Activated T-helper 1 cell treated with anti-CD3 and anti-CD28 coated beads, Interleukin-12 subunit alpha, Interleukin-12 subunit beta, Interleukin-2, Interleukin-4 antibody, amounts not matched to agents 30 ng/mL and 10 ng/mL and 1 ng/mL, durations not matched to agents 14 hours and 24 hours and 36 hours (primary cell): ENCODE measurements around the gene MTMR11. TPM values are rescaled to one million over a fixed set of nuclear protein-coding genes. Genes with fewer than 3 reads are reported as not detected.
"Not testable (repeated sequence)": the region's sequence is repeated elsewhere in the genome, so short reads cannot be mapped to it uniquely, and the experiment has no call there.

Experiments used
- DNase-seq: peaks from one replicate; pipeline ENCODE4 v3.0.0; 2021; ENCODE audit warnings: low spot score
- H3K27ac Mint-ChIP-seq: one replicate; pipeline ENCODE4 v1.8.0; 2021; ENCODE audit warnings: mild to moderate bottlenecking, mixed read lengths
- H3K27me3 Mint-ChIP-seq: one replicate; pipeline ENCODE4 v1.8.0; 2022; ENCODE audit warnings: mild to moderate bottlenecking, moderate library complexity, mixed read lengths; ENCODE audit not compliant: insufficient read depth
- H3K36me3 Mint-ChIP-seq: one replicate; pipeline ENCODE4 v1.8.0; 2021; ENCODE audit warnings: low read depth, mixed read lengths
- H3K4me1 Mint-ChIP-seq: one replicate; pipeline ENCODE4 v1.8.0; 2021; ENCODE audit warnings: low read depth, mixed read lengths
- H3K4me3 Mint-ChIP-seq: one replicate; pipeline ENCODE4 v1.8.0; 2021; ENCODE audit warnings: mild to moderate bottlenecking, moderate library complexity, mixed read lengths
- H3K9me3 Mint-ChIP-seq: one replicate; pipeline ENCODE4 v1.8.0; 2021; ENCODE audit warnings: mixed read lengths
- intact Hi-C: fragments of 100-400 bp; cut with micrococcal nuclease; formaldehyde crosslinking; loops from one replicate; pipeline ENCODE4 v1.15.1; 2024
- total RNA-seq: library from RNA; stranded (reverse); gene quantifications from 2 replicates; pipeline ENCODE4 v1.2.3, GENCODE V29; 2022

Gene MTMR11
- total RNA-seq, 1 donor from 2014 or later: 5.6 TPM

- Mint-ChIP-seq H3K4me1 (peaks cover 48% of the 10 kb centered on the region), H3K9me3 (no peaks in the 10 kb centered on the region)
- DNase-seq: no peak
Observed at GRCh38 chr1:149916193-149916897, 20.3 kb downstream of the MTMR11 start.

GRCh38 chr1:149915429-149916192, 21.1 kb downstream of the MTMR11 start:
- no peak for DNase-seq
- Mint-ChIP-seq H3K9me3 (no peaks in the 10 kb centered on the region), H3K36me3 (peaks cover 16% of the 10 kb centered on the region), H3K27me3 (no peaks in the 10 kb centered on the region), H3K4me1 (peaks cover 48% of the 10 kb centered on the region), H3K4me3 (peak overlapping the region; percentile 96), H3K27ac (peak overlapping the region; percentile 29)
- intact Hi-C loops: loop anchor here (2.0 kb wide), 1 partner anchor 17 kb away; the partner anchor contains the start of gene BOLA1

More at GRCh38 chr1:149916193-149916897, 20.3 kb downstream of the MTMR11 start:
- H3K4me3 Mint-ChIP-seq: peak overlapping the region; percentile 96
- no peaks in the 10 kb centered on the region for H3K27me3 Mint-ChIP-seq
- intact Hi-C loops: loop anchor here (2.0 kb wide), 1 partner anchor 18 kb away; the partner anchor contains the start of gene BOLA1
- peak overlapping the region; percentile 29 for H3K27ac Mint-ChIP-seq
- H3K36me3 Mint-ChIP-seq: peaks cover 10% of the 10 kb centered on the region

- H3K4me3 Mint-ChIP-seq: no peak overlapping the region
- intact Hi-C loops: no loop called here
- peaks cover 48% of the 10 kb centered on the region for H3K4me1 Mint-ChIP-seq
- peaks cover 20% of the 10 kb centered on the region for H3K36me3 Mint-ChIP-seq
- no peak for DNase-seq
- H3K27me3 Mint-ChIP-seq: no peaks in the 10 kb centered on the region
- H3K27ac Mint-ChIP-seq: peak overlapping the region; percentile 47
- H3K9me3 Mint-ChIP-seq: no peaks in the 10 kb centered on the region
Observed at GRCh38 chr1:149914545-149914944, 22.1 kb downstream of the MTMR11 start.

GRCh38 chr1:149906570-149907075, 30.1 kb downstream of the MTMR11 start:
- Mint-ChIP-seq H3K27me3 (no peaks in the 10 kb centered on the region), H3K4me3 (no peak overlapping the region), H3K4me1 (no peaks in the 10 kb centered on the region), H3K36me3 (peaks cover 47% of the 10 kb centered on the region), H3K9me3 (no peaks in the 10 kb centered on the region), H3K27ac (no peak overlapping the region)
- DNase-seq: no peak
- intact Hi-C loops: no loop called here

- no peaks in the 10 kb centered on the region for H3K27me3 Mint-ChIP-seq
- DNase-seq: no peak
- intact Hi-C loops: no loop called here
- peaks cover 18% of the 10 kb centered on the region for H3K4me1 Mint-ChIP-seq
- H3K9me3 Mint-ChIP-seq: no peaks in the 10 kb centered on the region
- no peak overlapping the region for H3K4me3 Mint-ChIP-seq
- H3K36me3 Mint-ChIP-seq: peaks cover 38% of the 10 kb centered on the region
- H3K27ac Mint-ChIP-seq: no peak overlapping the region
Observed at GRCh38 chr1:149903836-149904491, 32.7 kb downstream of the MTMR11 start.

GRCh38 chr1:149899460-149900284, 37.0 kb downstream of the MTMR11 start, which contains the start of gene BOLA1:
Gene BOLA1 (plus strand): TSS chr1:149899568. CDS start chr1:149900060, 492 bp downstream.
- no peaks in the 10 kb centered on the region for H3K9me3 Mint-ChIP-seq
- peak; percentile 77 for DNase-seq
- H3K4me1 Mint-ChIP-seq: peaks cover 27% of the 10 kb centered on the region
- peak within 1 kb of the TSS; percentile 86 for H3K4me3 Mint-ChIP-seq
- H3K36me3 Mint-ChIP-seq: peaks cover 13% of the 10 kb centered on the region
- intact Hi-C loops: loop anchor here (1.0 to 10.0 kb wide), 7 partner anchors 13 to 422 kb away; partner anchors contain the start of genes PRPF3, SF3B4 and SV2A
- peak within 1 kb of the TSS; percentile 92 for H3K27ac Mint-ChIP-seq
- peaks cover 2% of the 10 kb centered on the region for H3K27me3 Mint-ChIP-seq

GRCh38 chr1:149896575-149896974, 40.1 kb downstream of the MTMR11 start:
- Mint-ChIP-seq H3K36me3 (peaks cover 5% of the 10 kb centered on the region), H3K27ac (no peak overlapping the region)

GRCh38 chr1:149888999-149889289, 47.7 kb downstream of the MTMR11 start:
- Mint-ChIP-seq H3K4me1 (peaks cover 4% of the 10 kb centered on the region), H3K27ac (no peak overlapping the region), H3K36me3 (no peaks in the 10 kb centered on the region), H3K9me3 (no peaks in the 10 kb centered on the region), H3K27me3 (no peaks in the 10 kb centered on the region), H3K4me3 (no peak overlapping the region)
- DNase-seq: no peak
- intact Hi-C loops: loop anchor here (2.0 kb wide), 1 partner anchor 162 kb away; no protein-coding TSS in a partner anchor

More at GRCh38 chr1:149896575-149896974, 40.1 kb downstream of the MTMR11 start:
- no peak for DNase-seq
- Mint-ChIP-seq H3K9me3 (no peaks in the 10 kb centered on the region), H3K4me1 (peaks cover 32% of the 10 kb centered on the region), H3K4me3 (no peak overlapping the region), H3K27me3 (peaks cover 2% of the 10 kb centered on the region)
- intact Hi-C loops: loop anchor here (10.0 kb wide), 3 partner anchors 68 to 318 kb away; no protein-coding TSS in a partner anchor

- Mint-ChIP-seq H3K9me3 (no peaks in the 10 kb centered on the region), H3K27me3 (no peaks in the 10 kb centered on the region), H3K27ac (no peak overlapping the region), H3K36me3 (no peaks in the 10 kb centered on the region), H3K4me1 (peaks cover 4% of the 10 kb centered on the region), H3K4me3 (no peak overlapping the region)
- DNase-seq: peak; percentile 67
- intact Hi-C loops: loop anchor here (2.0 kb wide), 1 partner anchor 162 kb away; no protein-coding TSS in a partner anchor
Observed at GRCh38 chr1:149888247-149888998, 48.3 kb downstream of the MTMR11 start.

- H3K36me3 Mint-ChIP-seq: no peaks in the 10 kb centered on the region
- no peak overlapping the region for H3K27ac Mint-ChIP-seq
- DNase-seq: peak; percentile 80
- no peak overlapping the region for H3K4me3 Mint-ChIP-seq
- no peaks in the 10 kb centered on the region for H3K27me3 Mint-ChIP-seq
- intact Hi-C loops: loop anchor here (2.0 kb wide), 2 partner anchors 121 to 163 kb away; no protein-coding TSS in a partner anchor
- H3K4me1 Mint-ChIP-seq: peaks cover 4% of the 10 kb centered on the region
- H3K9me3 Mint-ChIP-seq: no peaks in the 10 kb centered on the region
Observed at GRCh38 chr1:149887456-149888246, 49.0 kb downstream of the MTMR11 start.

GRCh38 chr1:149887196-149887455, 49.6 kb downstream of the MTMR11 start:
- not testable (repeated sequence) for H3K4me1 Mint-ChIP-seq, H3K27ac Mint-ChIP-seq, H3K4me3 Mint-ChIP-seq, H3K9me3 Mint-ChIP-seq, H3K27me3 Mint-ChIP-seq, H3K36me3 Mint-ChIP-seq, DNase-seq
- intact Hi-C loops: loop anchor here (2.0 kb wide), 1 partner anchor 122 kb away; no protein-coding TSS in a partner anchor
